T1000 (cell line): Measurements from ENCODE around the gene NTM.

Experiments used
- DNase-seq: peaks from one replicate; lab custom pipeline; 2025; ENCODE audit warnings: mixed read lengths; lab: John Stamatoyannopoulos, UW

NTM gene

DNA sequence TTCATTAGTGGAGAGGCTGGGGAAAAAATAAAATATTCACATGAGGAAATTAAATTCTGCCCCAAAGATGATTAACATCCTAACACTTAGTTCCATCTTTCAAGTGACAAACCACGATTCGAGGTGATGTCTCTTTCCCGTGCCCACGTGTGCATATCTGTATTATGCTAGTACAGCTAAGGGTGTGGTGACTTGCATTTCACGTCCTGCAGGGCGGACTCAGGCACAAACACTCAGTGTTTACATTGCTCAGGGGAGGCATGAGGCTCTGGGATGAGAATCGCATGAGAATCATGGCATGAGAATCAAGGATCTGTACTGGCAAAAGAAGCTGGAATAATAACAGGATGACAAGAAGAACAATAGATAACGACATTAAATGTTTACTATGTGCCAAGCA, 179.4 kb downstream of the NTM start:
- no peak for DNase-seq

GRCh38 chr11:131560287-131560686, 189.9 kb downstream of the NTM start:
- no peak for DNase-seq

GRCh38 chr11:131561501-131561900, 191.1 kb downstream of the NTM start:
- DNase-seq = no peak

DNA sequence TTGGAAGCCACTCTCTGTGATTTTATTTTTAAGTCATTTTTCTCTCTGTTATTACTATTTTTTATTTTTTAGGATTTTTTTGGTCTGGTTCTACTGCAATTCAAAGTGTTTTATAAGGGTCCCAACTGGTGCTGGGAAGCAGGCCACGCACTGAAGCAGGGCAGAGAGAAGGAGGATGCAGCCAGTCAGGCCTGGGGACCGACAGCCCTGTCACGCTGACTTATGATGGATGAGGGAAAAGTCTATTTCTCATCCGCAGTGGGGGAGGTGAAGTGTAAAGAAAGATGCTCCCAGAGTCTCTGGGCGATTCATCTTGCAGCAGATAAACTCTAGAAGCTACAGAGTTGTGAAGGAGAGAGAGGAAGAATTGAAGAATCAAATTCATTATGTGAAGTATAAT, 191.6 kb downstream of the NTM start:
- DNase-seq = no peak

DNA sequence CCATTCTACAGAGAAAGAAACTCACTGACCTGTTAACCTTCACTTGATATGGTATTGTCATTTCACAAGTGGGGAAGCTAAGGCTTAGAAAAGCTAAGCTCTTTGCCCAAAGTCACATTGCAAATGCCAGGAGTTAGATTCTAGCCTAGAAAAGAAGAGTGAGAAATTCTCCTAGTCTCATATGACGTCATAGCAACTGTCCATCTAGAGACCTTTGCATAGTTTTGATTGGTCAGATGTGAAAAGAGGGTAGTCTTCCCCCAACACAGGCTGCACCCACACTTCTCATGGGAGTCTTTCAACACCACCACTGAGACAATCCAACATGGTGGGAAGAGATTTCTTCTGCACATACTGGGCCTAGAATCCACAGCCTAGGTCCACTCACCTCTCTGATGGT, 197.9 kb downstream of the NTM start:
- DNase-seq = no peak

DNA sequence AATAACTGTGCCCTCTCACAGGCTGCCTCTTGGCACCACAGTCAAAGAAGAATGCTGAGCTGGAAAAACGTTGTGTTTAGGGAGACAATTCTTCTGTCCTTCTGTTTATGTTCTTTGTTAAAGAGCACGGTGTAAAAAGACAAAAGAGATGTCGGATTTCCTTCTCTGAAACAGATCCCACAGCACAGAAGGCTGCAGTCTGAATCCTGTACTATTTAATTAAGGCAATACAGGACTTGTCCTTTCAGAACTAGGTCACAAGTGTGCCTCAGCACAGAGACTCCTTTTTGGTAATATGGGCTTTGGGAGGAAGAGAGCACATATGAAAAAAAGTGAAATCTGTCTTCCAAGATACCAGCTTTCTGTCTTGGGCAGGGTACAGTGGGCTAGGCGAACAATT, 201.2 kb downstream of the NTM start:
- no peak for DNase-seq

GRCh38 chr11:131572423-131572822, 202.0 kb downstream of the NTM start:
- DNase-seq = no peak

DNA sequence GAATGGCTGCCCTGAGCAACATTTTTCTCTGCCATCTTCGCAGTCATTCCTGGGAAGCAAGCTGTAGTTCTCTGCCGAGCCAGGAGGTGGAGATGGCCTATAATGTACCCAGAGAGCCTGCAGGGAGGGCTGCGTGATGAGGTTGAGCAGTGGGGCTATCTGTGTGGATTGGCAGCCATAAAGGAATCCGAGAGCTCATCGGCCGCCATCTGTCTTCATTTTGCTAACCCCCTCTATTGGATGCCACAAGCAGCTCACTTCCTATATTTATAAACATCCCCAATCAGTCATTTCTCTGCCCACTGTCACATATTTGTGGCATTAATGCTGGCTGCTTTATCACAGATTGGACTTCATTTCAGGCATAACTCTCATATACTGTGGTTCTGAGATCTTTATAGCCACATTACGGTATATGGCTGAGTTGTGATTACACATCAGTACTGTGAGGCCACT, 209.5 kb downstream of the NTM start:
- DNase-seq = no peak

GRCh38 chr11:131580476-131580875, 210.1 kb downstream of the NTM start:
- no peak for DNase-seq

DNA sequence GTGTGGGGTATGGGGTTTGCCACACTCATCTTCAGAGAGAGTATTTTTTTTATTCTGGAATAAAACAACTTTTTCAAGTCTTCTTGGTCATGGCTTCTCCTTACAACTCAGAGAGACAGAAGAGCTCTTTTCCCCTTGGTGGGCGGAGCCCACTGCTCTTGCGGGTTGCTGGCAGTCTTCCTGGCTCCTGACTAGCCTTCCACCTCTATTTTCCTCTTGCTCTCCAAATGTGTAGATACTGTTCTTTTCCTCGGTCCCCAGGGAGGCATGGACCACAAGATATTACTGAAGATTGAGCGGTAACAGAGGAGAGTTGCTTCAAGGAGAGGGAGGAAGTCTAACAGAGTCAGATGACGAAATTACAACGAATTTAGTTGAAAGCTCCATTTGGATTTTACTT, 210.6 kb downstream of the NTM start:
- DNase-seq = no peak

DNA sequence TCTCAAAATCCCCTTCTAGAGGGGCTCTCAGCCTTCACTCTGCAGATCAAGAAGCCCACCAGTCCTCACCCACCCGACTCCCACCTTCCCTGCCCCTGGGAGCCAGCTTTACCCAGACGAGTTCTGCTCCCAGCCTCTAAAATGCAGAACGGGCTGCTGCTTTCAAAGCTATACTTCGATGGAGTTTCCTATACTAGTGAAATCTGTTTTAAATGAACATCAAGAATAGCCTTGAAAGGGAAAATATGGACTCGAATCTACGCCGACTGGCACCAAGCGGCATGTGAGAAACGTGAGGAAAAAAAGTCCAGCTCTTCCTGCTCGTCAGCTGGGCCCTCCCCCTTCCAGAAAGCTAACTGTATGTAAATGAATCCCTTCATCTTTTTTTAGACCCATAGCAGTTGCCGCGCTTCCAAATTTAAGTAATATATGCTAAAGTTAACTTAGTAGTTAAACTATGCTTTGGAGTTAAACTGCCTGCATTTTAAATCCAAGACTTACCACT, 211.7 kb downstream of the NTM start:
- DNase-seq = no peak

- no peak for DNase-seq
Observed at GRCh38 chr11:131583421-131583820, 213.0 kb downstream of the NTM start.

GRCh38 chr11:131583938-131584337, 213.5 kb downstream of the NTM start:
- DNase-seq = no peak

GRCh38 chr11:131584785-131585592, 214.6 kb downstream of the NTM start:
- DNase-seq = no peak

GRCh38 chr11:131588057-131588456, 217.6 kb downstream of the NTM start:
- DNase-seq = no peak

DNA sequence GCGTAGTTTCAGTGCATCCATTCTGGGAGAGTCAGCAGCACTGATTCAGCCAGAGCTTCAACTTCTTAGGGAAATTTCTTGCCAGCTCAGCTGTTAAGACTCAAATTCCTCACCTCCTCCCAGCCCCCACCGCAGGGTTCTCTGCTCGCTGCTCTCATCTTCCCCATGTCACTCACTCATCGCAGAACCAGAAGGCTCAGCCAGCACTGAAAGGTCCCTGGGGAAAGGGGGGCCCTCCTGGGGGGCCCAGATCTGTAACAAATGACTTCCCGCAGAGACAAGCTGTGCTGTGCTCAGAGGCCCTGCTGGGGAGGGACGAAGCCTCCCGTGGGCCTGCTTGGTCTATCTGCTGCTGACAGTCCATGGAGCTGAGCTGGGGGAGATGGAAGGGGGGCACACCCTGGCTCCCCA, 220.6 kb downstream of the NTM start:
- no peak for DNase-seq

- no peak for DNase-seq
Observed at GRCh38 chr11:131592152-131592551, 221.7 kb downstream of the NTM start.

DNA sequence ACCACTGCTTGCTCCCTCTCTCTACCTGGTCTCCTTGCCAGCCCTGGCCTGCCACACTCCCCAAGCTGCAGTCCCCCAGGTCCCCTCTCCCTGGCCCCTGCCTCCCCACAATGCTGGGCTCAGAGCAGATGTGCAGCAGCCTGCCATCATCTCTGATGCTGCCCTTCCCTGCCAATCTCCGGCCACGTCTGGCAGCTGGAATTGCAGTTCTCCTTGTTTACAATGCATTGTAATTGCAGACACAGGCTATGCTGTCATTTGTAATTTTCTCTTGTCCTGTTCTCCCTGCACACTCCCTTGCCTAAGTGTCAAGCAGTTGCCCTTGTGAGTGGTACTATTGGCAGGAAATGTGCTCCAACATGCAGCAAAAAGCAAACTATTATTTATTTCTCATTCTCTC, 222.3 kb downstream of the NTM start:
- no peak for DNase-seq

GRCh38 chr11:131593301-131593700, 222.9 kb downstream of the NTM start:
- DNase-seq = no peak

DNA sequence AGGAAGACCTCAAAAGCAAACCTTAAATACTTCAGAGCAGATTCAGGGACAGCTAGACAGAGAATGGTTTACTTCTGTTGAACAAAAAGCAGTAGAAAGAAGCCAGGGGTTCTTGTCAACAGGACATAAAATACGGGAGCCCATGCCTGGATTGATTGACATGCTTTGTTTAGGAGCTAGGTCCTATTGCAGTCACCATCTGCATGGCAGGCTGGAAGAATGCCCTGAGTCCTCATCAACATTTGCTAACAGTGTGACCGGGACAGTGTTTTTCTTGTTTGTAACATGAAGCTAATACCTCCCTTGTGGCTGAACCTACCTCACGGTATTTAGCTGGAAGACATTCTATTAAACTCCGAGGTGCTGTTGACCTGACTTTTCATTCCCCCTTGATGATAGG, 225.4 kb downstream of the NTM start:
- no peak for DNase-seq

DNA sequence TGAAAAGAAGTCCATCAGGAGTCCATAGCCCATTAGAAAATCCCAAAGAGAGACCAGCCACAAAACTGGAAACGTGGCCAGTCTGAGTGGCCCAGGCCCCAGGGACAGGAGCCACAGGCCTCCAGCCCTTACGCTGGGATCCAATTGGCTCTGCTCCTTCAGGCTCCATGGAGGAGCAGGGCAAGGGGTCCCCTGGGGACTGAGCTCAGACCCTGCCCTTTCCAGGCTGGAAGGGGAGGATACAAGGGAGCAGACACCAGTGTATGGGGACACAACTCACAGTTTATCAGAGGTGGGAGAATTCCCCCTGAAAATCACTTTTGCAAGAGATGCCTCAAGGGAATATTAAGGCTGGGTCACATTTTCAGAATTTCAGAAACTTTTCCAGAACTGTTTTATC, 227.5 kb downstream of the NTM start:
- no peak for DNase-seq

DNA sequence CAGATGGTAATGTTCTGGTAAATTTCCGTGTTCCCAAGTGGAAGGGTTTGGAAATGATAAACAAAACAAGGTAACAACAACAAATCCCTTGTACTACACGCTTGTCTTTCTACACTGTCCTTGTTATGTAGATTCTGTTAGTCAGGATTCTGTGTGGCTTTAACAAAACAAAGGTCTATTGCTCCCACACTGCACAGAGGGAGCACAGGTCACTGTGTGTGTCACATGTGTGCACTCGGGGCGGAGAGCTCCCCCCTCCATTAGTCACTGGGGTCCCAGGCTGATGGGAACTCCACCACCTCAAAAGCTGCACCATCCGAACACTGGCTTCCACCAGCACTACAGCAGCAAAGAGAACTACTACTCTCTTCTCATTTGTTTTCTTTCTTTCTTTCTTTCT, 227.9 kb downstream of the NTM start:
- DNase-seq = no peak

GRCh38 chr11:131599285-131599684, 228.9 kb downstream of the NTM start:
- DNase-seq = no peak

DNA sequence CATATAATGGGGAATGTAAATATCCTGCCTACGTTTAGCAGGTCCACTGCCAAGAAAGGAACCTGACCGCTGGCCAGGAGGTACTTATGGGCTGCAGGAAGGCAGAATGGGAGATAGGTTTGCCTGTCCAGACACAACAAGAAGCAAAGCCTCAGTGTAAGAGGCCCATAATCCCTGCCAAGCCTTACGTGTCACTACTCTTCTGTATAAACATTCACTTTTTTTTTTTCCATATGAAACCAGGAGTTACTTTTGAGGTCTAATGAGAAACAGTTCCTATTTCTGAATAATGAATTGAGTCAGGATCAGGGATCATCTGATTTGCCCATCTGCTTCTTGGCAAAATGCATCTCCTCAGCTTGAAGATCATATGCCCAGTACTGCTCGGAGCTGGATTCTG, 230.2 kb downstream of the NTM start:
- no peak for DNase-seq
